Measurements from ENCODE around the gene ARHGAP6. TPM values are rescaled to one million over a fixed set of nuclear protein-coding genes. Genes with fewer than 3 reads are reported as not detected.

The ARHGAP6 gene
- total and polyA plus RNA-seq, 2 of the 4 experiments (the other 2 are of a cell fraction) = 1.4 to 1.8 TPM

DNA sequence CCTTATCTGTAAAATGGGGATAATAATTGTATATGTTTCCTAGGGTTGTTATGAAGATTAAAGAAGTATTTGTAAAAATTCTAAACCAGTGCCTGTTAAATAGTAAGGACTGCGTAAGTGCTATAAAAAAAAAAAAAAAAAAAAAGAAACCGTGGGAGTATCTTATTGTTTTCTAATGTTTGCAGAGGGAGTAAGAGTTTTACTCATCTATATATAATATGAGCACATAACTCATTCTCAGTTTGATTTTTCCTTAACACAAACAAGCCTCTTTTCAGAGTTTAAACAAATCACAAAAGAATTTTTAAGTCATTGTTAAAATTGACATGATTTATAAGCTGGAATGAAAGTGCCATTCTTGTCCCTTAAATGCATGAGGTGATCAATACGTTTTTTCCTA is 267.6 kb downstream of the ARHGAP6 start:
- H2AFZ ChIP-seq (replicated peaks; ENCODE audit: low read length, poor library complexity) = no peak overlapping the region
- no peak overlapping the region for H2AK5ac ChIP-seq (ENCODE audit: low read depth, low read length)
- intact Hi-C loops (cut with micrococcal nuclease) (no loop called here), dilution Hi-C loops (cut with HindIII; ENCODE audit: low sequenced_read_pairs, unreplicated experiment) (no loop called here), in situ Hi-C loops (cut with MboI; ENCODE audit: low sequenced_read_pairs) (no loop called here)
- no peak overlapping the region for H3K23ac ChIP-seq (ENCODE audit: low read depth, low read length)
- H3K27me3 ChIP-seq (ENCODE audit: control insufficient read depth, insufficient read depth, low read length) = no peaks in the 10 kb centered on the region
- no peak overlapping the region for H3K4me3 ChIP-seq (ENCODE audit: insufficient read depth, low read depth, low read length)
- TF ChIP-seq RFX5 (IDR thresholded peaks at IDR 0.05; ENCODE audit: low read depth, low read length) = no peak
- TF ChIP-seq CEBPB (IDR thresholded peaks at IDR 0.05; ENCODE audit: low read depth, low read length) = no peak
- no peak for TF ChIP-seq FOS (IDR thresholded peaks at IDR 0.05; ENCODE audit: low read depth, low read length)
- no peak for TF ChIP-seq SMC3 (IDR thresholded peaks at IDR 0.05; ENCODE audit: low read depth, low read length)
- no peak for TF ChIP-seq MAZ (IDR thresholded peaks at IDR 0.05; ENCODE audit: borderline replicate concordance, low read depth, low read length)
- TF ChIP-seq, protein P1, sequence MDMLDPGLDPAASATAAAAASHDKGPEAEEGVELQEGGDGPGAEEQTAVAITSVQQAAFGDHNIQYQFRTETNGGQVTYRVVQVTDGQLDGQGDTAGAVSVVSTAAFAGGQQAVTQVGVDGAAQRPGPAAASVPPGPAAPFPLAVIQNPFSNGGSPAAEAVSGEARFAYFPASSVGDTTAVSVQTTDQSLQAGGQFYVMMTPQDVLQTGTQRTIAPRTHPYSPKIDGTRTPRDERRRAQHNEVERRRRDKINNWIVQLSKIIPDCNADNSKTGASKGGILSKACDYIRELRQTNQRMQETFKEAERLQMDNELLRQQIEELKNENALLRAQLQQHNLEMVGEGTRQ (IDR thresholded peaks at IDR 0.05; ENCODE audit: low read depth, low read length) = no peak
- TF ChIP-seq, protein P2, sequence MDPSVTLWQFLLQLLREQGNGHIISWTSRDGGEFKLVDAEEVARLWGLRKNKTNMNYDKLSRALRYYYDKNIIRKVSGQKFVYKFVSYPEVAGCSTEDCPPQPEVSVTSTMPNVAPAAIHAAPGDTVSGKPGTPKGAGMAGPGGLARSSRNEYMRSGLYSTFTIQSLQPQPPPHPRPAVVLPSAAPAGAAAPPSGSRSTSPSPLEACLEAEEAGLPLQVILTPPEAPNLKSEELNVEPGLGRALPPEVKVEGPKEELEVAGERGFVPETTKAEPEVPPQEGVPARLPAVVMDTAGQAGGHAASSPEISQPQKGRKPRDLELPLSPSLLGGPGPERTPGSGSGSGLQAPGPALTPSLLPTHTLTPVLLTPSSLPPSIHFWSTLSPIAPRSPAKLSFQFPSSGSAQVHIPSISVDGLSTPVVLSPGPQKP (IDR thresholded peaks at IDR 0.05; ENCODE audit: borderline replicate concordance, low read depth, low read length) = no peak
- TF ChIP-seq RAD21 (IDR thresholded peaks at IDR 0.05; ENCODE audit: low read length) = no peak
- no peak for TF ChIP-seq BHLHE40 (IDR thresholded peaks at IDR 0.05; ENCODE audit: low read depth, low read length)
- no peak for TF ChIP-seq POLR2A (IDR thresholded peaks at IDR 0.05; ENCODE audit: low read depth, low read length)
- TF ChIP-seq MAFK (IDR thresholded peaks at IDR 0.05; ENCODE audit: low read depth, low read length) = no peak
- TF ChIP-seq CHD1 (IDR thresholded peaks at IDR 0.05; ENCODE audit: low read depth, low read length) = no peak
- TF ChIP-seq MXI1 (IDR thresholded peaks at IDR 0.05; ENCODE audit: borderline replicate concordance, low read depth, low read length) = no peak
- no peak for TF ChIP-seq RCOR1 (IDR thresholded peaks at IDR 0.05; ENCODE audit: insufficient replicate concordance, low read length)
- TF ChIP-seq, protein P3, sequence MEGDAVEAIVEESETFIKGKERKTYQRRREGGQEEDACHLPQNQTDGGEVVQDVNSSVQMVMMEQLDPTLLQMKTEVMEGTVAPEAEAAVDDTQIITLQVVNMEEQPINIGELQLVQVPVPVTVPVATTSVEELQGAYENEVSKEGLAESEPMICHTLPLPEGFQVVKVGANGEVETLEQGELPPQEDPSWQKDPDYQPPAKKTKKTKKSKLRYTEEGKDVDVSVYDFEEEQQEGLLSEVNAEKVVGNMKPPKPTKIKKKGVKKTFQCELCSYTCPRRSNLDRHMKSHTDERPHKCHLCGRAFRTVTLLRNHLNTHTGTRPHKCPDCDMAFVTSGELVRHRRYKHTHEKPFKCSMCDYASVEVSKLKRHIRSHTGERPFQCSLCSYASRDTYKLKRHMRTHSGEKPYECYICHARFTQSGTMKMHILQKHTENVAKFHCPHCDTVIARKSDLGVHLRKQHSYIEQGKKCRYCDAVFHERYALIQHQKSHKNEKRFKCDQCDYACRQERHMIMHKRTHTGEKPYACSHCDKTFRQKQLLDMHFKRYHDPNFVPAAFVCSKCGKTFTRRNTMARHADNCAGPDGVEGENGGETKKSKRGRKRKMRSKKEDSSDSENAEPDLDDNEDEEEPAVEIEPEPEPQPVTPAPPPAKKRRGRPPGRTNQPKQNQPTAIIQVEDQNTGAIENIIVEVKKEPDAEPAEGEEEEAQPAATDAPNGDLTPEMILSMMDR (conservative IDR thresholded peaks at IDR 0.05; ENCODE audit: low read depth, low read length) = no peak
- TF ChIP-seq NFE2L2 (IDR thresholded peaks at IDR 0.05; ENCODE audit: low read depth, low read length) = no peak
- CTCF ChIA-PET = no interaction called here
- no peak overlapping the region for H3K27ac ChIP-seq (ENCODE audit: insufficient read depth, low read length)
- no peak overlapping the region for H3K4ac ChIP-seq (ENCODE audit: low read depth, low read length)
- no peak overlapping the region for H4K91ac ChIP-seq (ENCODE audit: insufficient read depth, low read depth, low read length)
- no TSS peak for BruUV-seq (replicated peaks)
- H3K56ac ChIP-seq (ENCODE audit: extremely low read depth, insufficient read depth, low read length) = no peak overlapping the region
- H2BK5ac ChIP-seq (ENCODE audit: low read depth, low read length, poor library complexity, severe bottlenecking) = no peak overlapping the region
- no peaks in the 10 kb centered on the region for H3K9me1 ChIP-seq (ENCODE audit: insufficient read depth, low read length)
- H3K9me3 ChIP-seq (ENCODE audit: control insufficient read depth, insufficient read depth, low read length) = no peaks in the 10 kb centered on the region
- no CpG with 5 or more reads among the region's 3 CpGs for WGBS, 2 experiments (ENCODE audit: extremely low coverage in 2 of 2, insufficient read length in 1 of 2)
- H2AK9ac ChIP-seq (replicated peaks; ENCODE audit: low read depth, low read length, poor library complexity) = no peak overlapping the region
- no peak overlapping the region for H2BK15ac ChIP-seq (ENCODE audit: low read depth, low read length)
- H3K9ac ChIP-seq (ENCODE audit: low read depth, low read length) = no peak overlapping the region
- no peak overlapping the region for H2BK120ac ChIP-seq (ENCODE audit: low read depth, low read length)
- H2BK20ac ChIP-seq (ENCODE audit: low read depth, low read length) = no peak overlapping the region
- no peaks in the 10 kb centered on the region for H3K36me3 ChIP-seq (ENCODE audit: control insufficient read depth, insufficient read depth, low read length)
- ATAC-seq (ENCODE audit: low read depth) (no peak), DNase-seq (no peak)
- H3K14ac ChIP-seq (replicated peaks; ENCODE audit: low read depth, low read length) = no peak overlapping the region
- no peak overlapping the region for H3K4me2 ChIP-seq (ENCODE audit: low read depth, low read length)
- 0 out of 2 replicates have a peak, but pooled peaks cover 2% of the 10 kb centered on the region for H3K4me1 ChIP-seq (ENCODE audit: control insufficient read depth, insufficient read depth, low read length)
- no peak overlapping the region for H4K8ac ChIP-seq (ENCODE audit: low read depth in 2 of 2, low read length in 2 of 2)
- H3K79me1 ChIP-seq (ENCODE audit: low read depth in 1 of 2, low read length in 2 of 2) = no peaks in the 10 kb centered on the region; a peak in 1 of 4 replicates
- POLR2A ChIA-PET (ENCODE audit: unreplicated experiment) = no interaction called here
- H4K5ac ChIP-seq (ENCODE audit: low read depth, low read length) = no peak overlapping the region
- H3K18ac ChIP-seq (ENCODE audit: low read depth, low read length) = no peak overlapping the region
- no peaks in the 10 kb centered on the region for H4K20me1 ChIP-seq (ENCODE audit: insufficient read depth, low read length)
